Ureter (tissue), 1 donor: ENCODE data around the gene IGFBP5. TPM values are rescaled to one million over a fixed set of nuclear protein-coding genes. Genes with fewer than 3 reads are reported as not detected.

Experiments used
- DNase-seq: peaks from one replicate; pipeline ENCODE4 v3.0.0-alpha.2; 2020; ENCODE audit warnings: low spot score
- total RNA-seq: library from RNA; stranded (reverse); gene quantifications from one replicate; pipeline ENCODE4 v1.2.4, GENCODE V29; 2023
- donor health status: DM: yes; HTN: yes; CAD: no.

Gene IGFBP5
- total RNA-seq, 1 donor from 2014 or later, result 697 TPM

DNA sequence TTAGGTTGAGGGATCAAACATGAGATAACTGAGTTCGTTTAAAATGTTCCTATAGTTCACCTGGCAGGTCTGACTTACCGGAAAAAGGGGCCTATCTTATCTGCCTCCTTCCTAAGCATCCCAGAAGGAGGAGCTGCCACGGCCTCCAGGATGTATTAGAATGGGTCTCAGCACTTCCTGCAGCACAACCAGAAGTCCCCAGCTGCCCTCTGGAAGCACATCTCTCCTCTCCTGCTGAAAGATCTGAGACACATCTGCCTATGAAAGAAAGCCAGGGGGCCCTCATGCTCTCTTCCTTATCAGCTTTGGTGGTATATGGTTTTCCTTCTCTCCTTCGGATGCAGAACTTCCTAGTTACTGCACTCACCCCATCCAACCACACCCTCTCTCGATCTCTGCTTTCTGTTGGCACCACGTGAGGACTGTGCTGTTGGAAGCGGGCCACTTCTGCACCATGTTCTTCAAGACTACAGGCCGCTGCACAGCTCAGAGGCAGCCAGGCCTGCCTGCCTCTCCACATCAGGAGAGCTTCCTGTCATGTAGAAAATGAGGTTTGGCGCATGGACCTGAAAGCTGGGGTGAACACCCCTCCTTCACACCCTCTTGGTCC, 6.5 kb downstream of the IGFBP5 start:
- no peak for DNase-seq

DNA sequence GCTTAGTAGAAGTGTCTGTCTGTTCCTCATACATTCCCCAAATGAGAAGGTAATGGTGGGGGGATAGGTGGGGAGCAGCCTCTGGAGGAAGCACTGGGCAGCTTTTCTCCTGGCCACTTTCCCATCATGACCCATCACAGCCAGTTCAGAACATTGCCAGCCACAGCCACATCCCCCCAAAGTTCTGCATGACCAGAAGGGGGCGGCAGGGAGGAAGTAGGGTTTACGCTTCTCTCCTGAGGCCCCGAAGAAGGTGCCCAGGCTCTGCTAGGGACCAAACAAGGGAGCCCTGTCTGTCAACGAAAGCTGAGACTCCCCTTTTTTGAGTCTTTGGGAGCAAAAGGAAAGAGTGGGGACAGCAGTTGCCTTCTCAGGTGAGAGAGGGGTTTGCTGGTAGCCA, 7.7 kb downstream of the IGFBP5 start:
- DNase-seq, result no peak

DNA sequence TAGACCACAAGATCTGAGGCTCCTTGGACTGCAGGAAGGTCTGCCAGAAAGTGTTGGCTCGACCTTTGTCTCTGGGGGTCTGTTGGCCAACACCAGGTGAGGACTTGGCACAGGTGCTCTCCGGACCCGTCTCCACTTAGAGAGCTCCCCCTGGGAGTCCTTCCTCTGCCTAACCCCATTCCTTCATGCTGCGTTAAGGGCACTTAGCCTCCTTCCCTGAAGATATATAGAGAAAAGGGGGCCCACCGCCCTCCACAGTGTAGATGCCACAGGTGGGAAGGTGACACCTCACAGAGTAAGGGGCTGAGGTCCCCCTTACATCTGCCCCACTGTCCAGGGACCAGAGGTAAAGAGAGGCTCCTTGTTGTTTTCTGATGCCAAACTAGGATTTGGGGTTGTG, 8.2 kb downstream of the IGFBP5 start:
- no peak for DNase-seq

DNA sequence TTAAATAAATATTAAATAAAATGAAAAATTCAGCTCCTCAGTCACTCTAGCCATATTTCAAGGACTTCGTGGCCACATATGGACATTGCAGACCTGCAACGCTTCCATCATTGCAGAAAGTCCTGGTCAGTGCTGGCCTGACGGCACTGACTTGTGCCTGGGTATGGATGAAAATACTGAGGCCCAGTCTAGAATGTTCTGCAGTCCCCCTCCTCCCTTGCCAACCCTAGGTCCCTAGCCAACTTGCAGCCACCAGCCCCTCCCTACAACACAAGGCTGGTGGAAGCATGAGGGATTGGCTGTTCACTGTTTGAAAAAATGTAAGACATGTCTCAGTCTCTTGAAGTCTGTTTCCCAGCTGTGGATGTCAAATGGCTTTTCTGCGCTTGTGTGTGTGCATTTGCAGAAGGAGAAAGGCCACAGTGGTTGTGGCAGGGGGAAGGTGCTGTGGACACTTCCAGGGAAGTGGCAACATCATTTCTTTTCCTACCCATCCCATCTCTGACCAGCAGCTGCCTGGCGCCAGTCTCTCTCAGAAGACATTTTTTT, 9.9 kb downstream of the IGFBP5 start:
- DNase-seq, result no peak

DNA sequence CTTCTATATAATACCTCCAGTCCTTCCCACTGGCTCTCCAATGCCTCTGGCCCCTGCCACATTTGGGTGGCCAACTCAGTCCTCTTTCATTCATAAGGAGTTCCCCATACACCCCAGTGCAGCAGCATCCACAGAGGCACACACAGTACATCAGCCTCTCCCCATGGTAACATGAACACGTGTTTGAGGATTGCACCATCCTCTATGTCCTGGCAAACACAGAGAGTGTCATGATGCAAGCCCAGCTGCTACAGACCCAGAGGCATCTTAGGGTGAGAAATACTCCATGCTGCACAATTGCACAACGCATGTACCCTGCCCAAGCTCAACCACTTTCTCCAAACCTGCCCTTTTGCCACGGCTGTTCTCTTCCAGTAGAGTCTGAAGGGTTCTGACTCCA, 11.5 kb downstream of the IGFBP5 start:
- no peak for DNase-seq

DNA sequence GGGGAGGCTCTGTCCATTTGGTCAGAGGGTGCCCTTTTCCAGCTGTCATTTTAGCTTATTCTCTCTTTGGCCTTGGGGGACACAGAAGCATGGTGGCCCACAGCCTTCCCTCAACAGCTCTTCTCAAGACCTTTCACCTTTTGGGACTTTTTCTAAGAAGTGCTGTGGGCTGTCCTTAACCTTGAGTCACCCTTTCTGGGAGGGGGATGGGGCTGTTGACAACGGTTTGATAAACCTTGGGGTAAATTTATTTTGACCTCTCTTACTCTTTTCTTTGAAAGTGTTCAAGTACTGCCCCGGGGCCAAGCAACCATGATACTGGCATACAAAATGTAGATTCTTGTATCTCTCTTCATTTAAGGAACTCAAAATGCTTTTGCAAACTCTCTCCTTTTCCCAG, 13.7 kb downstream of the IGFBP5 start:
- no peak for DNase-seq

DNA sequence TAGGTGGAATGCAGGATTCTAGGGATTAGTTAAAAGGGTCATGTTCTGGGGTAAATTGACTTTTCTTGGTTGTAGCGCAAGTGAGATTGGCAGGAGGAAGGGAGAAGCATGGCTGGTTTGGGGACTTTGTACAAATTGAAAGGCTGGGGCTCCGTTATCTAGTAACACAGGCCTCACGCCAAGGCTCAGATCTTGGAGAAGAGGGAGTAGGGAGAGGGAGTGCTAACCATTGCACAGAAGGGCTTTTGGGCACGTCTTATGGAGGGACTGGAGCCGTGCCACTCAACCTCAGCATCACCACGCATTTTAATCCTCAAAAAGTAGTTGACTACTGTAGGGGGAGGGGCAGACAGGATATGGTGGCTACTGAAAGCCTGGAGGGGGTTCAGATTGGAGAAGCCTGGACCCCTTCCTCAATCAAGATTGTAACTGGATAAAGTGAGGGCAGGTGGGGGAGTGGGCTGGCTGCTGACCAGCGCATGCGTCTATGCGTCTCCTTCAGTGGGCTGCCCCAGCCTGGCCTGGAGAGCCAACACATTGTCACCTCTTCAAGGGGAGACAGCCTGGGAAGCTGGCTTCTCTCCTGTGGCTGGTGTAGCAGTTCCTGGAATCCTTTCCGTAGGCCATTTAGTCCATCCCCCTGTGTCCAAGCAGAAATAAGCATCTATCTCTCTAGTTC, 14.3 kb downstream of the IGFBP5 start:
- DNase-seq, result no peak

DNA sequence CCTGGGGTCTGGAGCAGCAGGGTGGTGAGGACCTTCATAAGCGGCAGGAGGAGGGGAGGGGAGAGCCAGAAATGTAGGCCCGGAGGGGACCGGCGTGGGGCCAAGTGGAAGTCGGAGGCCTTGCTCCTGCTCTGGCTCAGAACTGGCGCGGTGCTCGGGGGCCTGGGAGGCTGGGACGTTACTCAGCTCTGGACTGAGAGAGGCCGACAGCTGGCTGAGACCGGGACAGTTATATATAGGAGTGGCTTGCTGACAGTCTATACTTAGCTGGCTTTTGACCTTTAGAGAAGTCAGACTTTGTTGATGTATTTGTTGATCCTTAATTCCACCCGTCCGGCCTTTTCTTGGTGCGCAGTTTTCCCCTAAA, 15.7 kb downstream of the IGFBP5 start:
- no peak for DNase-seq

DNA sequence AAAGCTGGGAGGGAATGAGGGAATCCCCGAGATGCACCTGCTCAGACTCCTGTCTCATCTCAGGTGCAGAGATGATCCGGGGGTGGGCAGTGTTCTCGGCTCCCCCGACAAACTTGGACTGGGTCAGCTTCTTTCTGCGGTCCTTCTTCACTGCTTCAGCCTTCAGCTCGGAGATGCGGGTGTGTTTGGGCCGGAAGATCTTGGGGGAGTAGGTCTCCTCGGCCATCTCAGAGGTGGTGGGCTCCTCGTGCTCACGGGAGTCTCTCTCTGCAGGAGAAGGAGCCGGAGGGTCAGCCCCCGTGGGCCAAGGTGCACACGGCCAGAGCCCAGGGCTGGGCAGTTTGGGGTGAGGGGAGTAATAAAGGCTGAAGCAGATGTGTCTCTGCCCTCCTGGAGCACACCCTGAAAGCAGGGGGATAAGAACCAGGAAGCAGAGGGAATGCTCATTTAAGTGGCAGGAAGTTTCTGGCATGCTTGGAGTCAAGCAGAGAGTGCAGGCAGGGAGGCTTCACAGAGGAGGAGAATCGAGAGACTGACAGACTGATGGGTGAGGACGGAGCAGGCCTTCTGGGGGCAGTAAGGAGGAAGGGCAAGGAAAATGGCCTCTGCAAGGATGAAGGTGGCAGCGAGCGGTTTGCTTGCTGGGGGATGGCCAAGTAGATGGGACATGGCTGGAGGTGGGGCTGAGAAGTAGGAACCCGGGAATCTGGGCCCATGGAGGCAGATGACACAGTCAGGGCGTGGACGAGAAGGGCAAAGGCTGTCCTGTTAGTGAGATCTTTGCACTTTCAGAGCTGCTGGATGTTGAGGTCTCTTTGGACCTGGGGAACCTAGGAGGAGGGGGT, 16.3 kb downstream of the IGFBP5 start:
- DNase-seq, result no peak

DNA sequence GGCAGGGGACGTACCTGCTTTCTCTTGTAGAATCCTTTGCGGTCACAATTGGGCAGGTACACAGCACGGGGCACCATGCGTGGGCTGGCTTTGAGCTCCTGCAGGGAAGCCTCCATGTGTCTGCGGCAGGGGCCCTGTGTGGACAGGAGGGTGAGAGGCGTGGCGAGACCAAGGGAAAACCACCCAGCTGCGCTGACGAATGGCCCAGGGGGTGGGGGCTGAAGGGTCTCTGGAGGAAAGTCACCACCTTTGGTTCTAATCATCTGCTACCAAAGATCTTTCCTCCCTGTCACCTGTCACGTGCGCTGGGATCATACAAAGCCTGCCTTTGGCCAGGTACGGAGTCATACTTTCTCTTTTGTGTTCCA, 17.3 kb downstream of the IGFBP5 start:
- no peak for DNase-seq

DNA sequence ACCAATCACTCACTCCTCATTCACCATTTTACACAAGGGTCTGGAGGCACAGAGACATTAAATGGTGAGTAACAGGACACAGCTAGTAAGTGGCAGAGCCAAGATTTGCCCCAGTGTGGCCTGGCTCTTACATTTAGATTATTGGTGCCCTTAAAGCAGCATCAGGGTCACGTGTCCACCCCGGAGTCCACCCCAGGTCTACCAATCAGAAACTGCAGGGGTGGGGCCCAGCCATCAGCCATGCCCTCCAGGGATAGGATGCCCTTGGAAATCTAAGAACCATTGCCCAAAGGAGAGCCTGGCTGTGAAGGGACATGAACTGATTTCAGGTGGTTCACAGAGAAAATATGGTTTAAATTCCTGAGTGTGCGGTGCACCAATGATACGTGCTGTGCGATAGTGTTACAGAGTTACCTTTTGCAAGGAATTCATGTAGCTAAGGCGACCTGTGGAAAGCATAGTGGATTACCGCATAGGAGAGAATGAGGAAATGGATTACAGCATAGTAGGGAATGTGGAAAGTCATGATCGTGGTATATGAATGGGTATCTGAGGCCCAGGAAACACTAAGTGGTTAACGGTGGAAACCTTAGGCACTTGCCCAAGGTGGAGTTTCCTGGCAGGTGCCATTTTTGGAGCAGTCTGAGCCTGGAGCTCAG, 17.8 kb downstream of the IGFBP5 start:
- DNase-seq, result no peak

DNA sequence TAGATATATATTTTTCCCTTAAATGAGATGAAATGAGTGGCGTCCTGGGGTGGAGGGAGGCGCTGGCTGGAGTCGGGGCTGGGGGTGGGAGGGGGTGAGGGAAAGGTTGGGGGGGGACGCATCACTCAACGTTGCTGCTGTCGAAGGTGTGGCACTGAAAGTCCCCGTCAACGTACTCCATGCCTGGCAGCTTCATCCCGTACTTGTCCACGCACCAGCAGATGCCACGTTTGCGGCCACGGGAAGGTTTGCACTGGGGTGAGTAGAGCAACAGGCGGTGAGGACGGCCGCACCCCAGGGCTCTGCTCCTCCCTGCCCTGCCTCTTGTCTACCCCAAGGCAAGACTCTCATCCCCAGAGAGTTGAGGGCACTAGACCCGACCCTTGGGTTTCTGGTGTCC, 18.7 kb downstream of the IGFBP5 start:
- DNase-seq, result no peak

DNA sequence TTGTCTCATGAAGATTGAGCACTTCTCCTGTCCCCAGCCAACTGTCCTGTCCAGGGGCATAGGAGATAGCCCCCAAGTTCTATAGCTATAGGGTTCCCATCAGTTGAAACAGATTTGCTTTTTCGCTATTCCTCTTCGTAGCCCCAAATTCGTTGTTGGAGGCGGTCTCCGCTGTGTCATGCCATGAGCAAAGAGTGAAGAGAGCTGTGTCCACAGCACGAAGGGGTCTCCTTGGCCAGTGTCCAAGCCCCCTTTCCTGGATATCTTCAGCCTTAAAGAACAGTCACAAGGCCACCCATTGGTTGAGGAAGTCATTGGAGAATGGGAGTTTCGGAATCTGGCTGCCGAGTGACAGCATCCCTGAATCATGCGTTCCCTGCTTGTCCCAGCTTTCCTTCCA, 21.0 kb downstream of the IGFBP5 start:
- no peak for DNase-seq

DNA sequence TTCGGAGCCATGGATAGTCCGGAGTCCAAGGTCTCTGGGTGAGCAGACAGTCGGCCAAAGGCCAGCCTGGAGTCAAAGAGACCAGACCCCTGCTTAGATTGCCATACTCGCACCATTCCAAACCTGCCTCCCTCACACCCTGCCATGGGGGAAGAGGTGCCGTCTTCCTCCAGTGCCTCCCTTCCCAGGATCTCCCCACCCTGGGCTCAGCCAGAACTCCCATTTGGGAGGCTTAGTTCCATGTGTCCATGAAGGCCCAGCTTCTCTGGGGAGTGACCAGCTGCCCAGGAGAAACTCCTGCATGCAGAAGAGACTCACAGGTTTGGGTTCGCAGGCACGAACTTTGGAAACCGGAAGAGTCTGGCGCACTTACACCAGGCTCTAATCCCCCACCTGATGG, 21.7 kb downstream of the IGFBP5 start:
- no peak for DNase-seq

DNA sequence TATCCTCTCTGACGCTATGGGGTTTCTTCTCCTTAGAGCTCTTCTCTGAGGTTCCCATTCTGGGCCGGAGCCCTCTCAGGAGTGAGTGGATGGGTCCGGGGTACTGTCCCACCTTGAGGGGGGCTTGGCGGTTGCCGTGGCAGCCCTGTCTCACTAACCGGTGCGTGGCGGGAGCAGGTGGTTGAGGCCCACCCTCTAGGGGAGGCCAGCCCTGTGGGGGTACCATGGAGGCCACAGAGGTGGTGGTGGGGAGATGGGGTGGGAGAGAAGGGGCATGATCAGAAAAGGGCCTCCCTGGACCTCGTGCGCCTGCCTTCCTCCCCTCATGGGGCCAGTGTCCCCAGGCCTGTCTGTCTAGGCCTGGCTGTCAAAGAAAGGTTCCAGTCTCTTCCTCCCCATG, 22.3 kb downstream of the IGFBP5 start:
- DNase-seq, result no peak

DNA sequence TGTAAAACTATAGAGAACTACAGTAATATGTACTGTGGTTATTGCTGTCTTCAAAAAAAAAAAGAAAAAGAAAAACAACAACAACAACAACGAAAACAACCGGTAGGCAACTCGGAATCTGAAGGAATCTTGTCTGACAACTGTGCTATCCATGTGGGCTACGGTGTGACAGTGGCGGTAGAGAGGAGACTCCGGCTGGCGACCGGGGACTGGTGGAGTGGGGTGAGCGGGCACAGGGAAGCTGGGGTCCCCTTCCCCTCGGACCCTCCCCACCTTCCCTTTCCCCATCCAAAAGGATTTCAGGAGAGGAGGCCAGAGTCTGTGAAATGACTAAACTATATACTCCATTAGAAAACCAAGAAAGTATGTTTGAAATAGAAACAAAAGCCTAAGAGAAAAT, 22.9 kb downstream of the IGFBP5 start:
- no peak for DNase-seq

DNA sequence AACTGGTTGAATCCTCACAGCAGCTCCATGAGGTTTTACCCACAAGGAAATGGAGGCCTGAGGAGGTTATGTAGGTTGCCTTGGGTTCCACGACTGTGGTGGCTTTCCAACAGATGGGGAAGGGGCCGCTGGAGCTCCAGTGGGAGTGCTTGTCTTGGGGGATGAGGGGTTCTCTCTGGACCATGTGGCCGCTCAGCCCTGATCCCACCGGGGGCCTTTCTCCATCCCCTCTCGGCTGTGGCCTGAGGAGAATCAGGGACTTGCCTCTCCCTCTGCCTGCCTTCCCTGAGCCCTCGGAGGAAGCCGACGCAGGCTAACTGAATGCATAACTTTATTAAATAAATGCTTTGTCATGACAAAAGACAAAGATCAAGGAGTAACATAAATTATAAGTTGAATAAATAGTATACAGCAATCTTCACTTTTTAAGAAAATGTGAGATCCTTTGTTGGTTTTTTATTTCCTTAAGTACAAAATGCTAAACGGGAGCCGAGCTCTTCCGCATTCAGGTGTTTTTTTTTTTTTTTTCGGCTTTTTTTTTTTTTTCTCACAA, 23.5 kb downstream of the IGFBP5 start:
- DNase-seq, result no peak

DNA sequence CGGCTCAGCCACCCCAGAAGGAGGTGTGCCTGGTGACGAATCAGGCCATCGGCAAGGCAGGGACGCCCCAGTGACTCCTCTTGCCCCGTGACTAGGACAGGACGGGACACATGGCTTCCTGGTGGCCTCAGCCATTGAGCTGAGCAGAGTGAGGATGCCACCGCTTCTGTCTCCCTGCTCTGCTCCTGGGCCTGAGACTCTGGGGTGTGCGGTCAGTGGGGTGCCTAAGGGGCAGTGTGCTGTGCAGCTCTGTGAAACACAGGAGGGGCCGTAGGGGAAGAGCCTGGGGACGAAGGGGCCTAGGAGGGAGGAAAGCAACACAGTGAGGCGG, 24.3 kb downstream of the IGFBP5 start:
- no peak for DNase-seq

DNA sequence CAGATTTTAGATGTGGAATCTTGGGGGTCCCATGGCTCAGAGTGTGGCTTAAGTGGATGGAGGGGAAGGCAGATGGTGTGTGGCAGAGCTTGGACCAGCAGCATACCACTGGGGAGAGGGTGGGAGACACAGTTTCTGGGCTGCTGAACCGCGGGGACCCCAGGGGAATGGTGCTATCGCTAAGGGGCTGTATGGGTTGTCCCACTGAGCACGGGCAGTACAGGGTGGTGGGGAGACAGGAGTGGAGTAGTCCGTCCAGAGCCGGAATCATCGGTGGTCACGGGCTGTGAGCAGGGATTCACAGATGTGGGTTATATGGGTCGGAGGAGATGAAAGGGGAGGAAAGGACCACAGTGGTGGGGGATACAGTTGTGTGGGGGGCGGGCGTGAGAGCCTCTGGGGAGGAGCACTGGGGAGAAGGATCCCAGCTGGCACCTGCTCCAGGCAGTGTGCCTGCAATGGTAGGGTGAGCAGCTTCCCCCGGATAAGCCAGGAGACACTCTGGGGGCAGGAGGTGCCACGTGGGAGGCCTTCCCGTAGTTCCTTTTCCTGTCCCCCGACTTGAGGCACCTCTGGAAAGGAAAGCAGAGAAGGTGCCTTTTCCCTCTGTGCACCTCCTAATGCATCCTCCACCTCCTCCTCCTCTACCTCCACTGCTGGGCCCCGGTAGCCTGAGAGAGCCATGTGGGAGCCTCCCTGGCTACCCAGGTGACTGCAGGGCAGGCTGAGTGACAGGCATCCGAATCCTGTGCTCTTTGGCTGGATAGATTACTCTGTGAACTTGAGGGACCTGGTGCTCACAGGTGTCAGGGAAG, 24.9 kb downstream of the IGFBP5 start:
- no peak for DNase-seq

DNA sequence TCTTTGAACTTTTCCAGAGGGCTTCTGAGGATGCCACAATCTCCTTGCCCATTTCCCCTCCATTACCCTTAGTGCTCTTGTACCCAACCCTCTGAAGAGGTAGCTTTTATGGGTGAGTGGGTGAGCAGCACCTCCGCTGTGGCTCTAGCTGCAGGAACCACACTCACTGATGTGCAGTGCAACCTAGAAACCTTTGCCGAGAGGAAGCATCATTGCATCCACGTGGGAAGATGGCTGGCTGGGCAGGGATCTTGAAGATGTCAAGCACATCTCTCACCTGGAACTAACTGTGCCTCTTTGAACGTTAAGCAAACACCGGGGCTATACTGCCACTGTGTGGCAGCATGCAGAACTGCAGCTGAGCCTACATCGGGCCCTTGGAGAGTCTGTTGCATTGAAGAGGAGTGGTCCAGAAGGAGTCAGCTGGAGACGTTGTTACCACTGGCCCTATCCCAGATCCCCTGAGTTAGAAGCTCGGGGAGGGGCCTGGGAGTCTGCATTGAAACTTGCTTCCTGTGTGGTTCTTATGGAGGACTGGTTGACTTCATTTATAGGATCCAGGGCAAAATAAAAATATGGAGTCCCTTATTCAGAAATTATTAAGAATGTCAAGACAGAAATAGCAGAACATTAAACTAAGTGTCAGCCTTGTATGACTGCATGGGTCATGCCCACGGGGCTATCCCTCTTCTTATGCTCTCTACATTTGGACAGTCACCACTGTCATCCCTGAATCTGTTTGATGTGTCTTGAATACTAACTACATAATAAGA, 28.7 kb downstream of the IGFBP5 start:
- peak; percentile 77 for DNase-seq

DNA sequence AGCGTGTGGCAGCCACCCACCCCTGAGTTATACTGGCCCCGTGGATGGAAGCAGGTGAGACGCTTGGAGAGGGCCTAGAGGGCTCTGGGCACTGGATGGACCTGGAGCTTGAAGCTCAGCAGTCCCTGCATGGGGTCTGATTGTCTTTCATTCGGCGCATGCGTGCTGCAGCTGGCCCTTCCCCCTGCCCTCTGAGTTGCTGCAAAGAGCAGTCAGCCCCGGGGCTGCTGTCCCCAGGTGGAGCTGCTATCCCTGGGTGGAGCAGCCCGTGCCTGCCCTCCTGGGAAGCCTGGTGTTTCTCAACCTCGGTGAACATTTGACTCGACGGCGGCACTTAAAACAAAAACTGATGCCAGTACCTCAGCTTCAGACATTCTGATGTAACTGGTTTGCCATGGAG, 29.6 kb downstream of the IGFBP5 start:
- no peak for DNase-seq
